Eye (tissue), 1 donor: ENCODE measurements around the gene ATP6V0A4.
"Not testable (repeated sequence)": the region's sequence is repeated elsewhere in the genome, so short reads cannot be mapped to it uniquely, and the experiment has no call there.

ENCODE experiments used
- DNase-seq: peaks from one replicate; pipeline ENCODE4 v3.0.0-alpha.2; 2015

The ATP6V0A4 gene

GRCh38 chr7:138749960-138750359 lies 48.0 kb downstream of the ATP6V0A4 start:
- no peak for DNase-seq

GRCh38 chr7:138748666-138749065 lies 49.3 kb downstream of the ATP6V0A4 start:
- DNase-seq: no peak

- DNase-seq: no peak
These were observed 51.9 kb downstream of the ATP6V0A4 start for GRCh38 chr7:138746073-138746472.

GRCh38 chr7:138745189-138745588 lies 52.8 kb downstream of the ATP6V0A4 start:
- no peak for DNase-seq

- DNase-seq: no peak
These were observed 56.6 kb downstream of the ATP6V0A4 start for GRCh38 chr7:138741453-138741735.

GRCh38 chr7:138739859-138740258 lies 58.1 kb downstream of the ATP6V0A4 start:
- DNase-seq: no peak

GRCh38 chr7:138738551-138739335 lies 59.3 kb downstream of the ATP6V0A4 start:
- peak; percentile 95 for DNase-seq

GRCh38 chr7:138738114-138738513 lies 59.9 kb downstream of the ATP6V0A4 start:
- no peak for DNase-seq

GRCh38 chr7:138735399-138735798 lies 62.6 kb downstream of the ATP6V0A4 start:
- no peak for DNase-seq

GRCh38 chr7:138731733-138732132 lies 66.3 kb downstream of the ATP6V0A4 start:
- not testable (repeated sequence) for DNase-seq

GRCh38 chr7:138729444-138729843 lies 68.6 kb downstream of the ATP6V0A4 start:
- no peak for DNase-seq

GRCh38 chr7:138727336-138728099 lies 70.5 kb downstream of the ATP6V0A4 start:
- DNase-seq: no peak

- no peak for DNase-seq
These were observed 71.7 kb downstream of the ATP6V0A4 start for GRCh38 chr7:138726288-138726687.

- no peak for DNase-seq
These were observed 77.7 kb downstream of the ATP6V0A4 start for GRCh38 chr7:138720286-138720685.

- no peak for DNase-seq
These were observed 81.1 kb downstream of the ATP6V0A4 start for GRCh38 chr7:138716889-138717288.

- no peak for DNase-seq
These were observed 84.8 kb downstream of the ATP6V0A4 start for GRCh38 chr7:138713191-138713590.

- DNase-seq: no peak
These were observed 85.3 kb downstream of the ATP6V0A4 start for GRCh38 chr7:138712652-138713051.

- DNase-seq: no peak
These were observed 87.2 kb downstream of the ATP6V0A4 start for GRCh38 chr7:138710536-138711385.

- no peak for DNase-seq
These were observed 92.8 kb downstream of the ATP6V0A4 start for GRCh38 chr7:138705167-138705566.

- no peak for DNase-seq
These were observed 96.5 kb downstream of the ATP6V0A4 start for GRCh38 chr7:138701537-138701923.

GRCh38 chr7:138700857-138701536 lies 97.0 kb downstream of the ATP6V0A4 start, which contains the start of gene SVOPL:
Gene SVOPL, minus strand, starts transcription at chr7:138701362. Its CDS starts 22,317 bp downstream, at chr7:138679045.
- DNase-seq: no peak

GRCh38 chr7:138699661-138700060 lies 98.3 kb downstream of the ATP6V0A4 start:
- no peak for DNase-seq

- DNase-seq: no peak
These were observed 99.7 kb downstream of the ATP6V0A4 start for GRCh38 chr7:138698281-138698680.
